Keratinocyte (primary cell): ENCODE results near the gene ZNF264. TPM values are rescaled to one million over a fixed set of nuclear protein-coding genes. Genes with fewer than 3 reads are reported as not detected.

Experiments
- DNase-seq: peaks from one replicate; pipeline ENCODE4 v3.0.0-alpha.2; 2011; ENCODE audit warnings: low read depth, missing footprints, low spot score
- FAIRE-seq: peaks from 2 replicates; lab custom pipeline; 2011; peaks lifted over from hg19 to GRCh38; lab: Jason Lieb, UNC
- H2AFZ ChIP-seq: 2 replicates; pipeline ENCODE4 v1.6.0; 2012; ENCODE audit warnings: low read length, control low read depth, inconsistent platforms; ENCODE audit not compliant: control insufficient read depth
- H3K27ac ChIP-seq: 2 replicates; pipeline ENCODE4 v1.5.1; 2011; ENCODE audit warnings: low read length; ENCODE audit not compliant: control insufficient read depth, insufficient read depth
- H3K27me3 ChIP-seq: 3 replicates; pipeline ENCODE4 v1.6.0; 2011; ENCODE audit warnings: low read length; ENCODE audit not compliant: control insufficient read depth, insufficient read depth; ENCODE audit errors: extremely low read depth
- H3K36me3 ChIP-seq, 2 experiments: 2 replicates in 1 of 2; 3 replicates in 1 of 2; pipeline ENCODE4 v1.5.1; 2011; ENCODE audit warnings: low read length in 2 of 2, mild to moderate bottlenecking in 1 of 2; ENCODE audit not compliant: control insufficient read depth in 2 of 2, insufficient read depth in 2 of 2; ENCODE audit errors: extremely low read depth in 1 of 2
- H3K4me1 ChIP-seq: 3 replicates; pipeline ENCODE4 v1.5.1; 2011; ENCODE audit warnings: low read length; ENCODE audit not compliant: control insufficient read depth, insufficient read depth; ENCODE audit errors: extremely low read depth
- H3K4me2 ChIP-seq: 3 replicates; pipeline ENCODE4 v1.6.0; 2011; ENCODE audit warnings: low read depth, low read length; ENCODE audit not compliant: control insufficient read depth, insufficient read depth; ENCODE audit errors: extremely low read depth
- H3K4me3 ChIP-seq, 3 experiments: fragments of 200-600 bp in 1 of 3; sonication (generic) in 1 of 3; 2 replicates in 2 of 3; 3 replicates in 1 of 3; pipeline ENCODE4 v1.5.1; 2011 to 2016; ENCODE audit warnings: low read length in 3 of 3, mild to moderate bottlenecking in 3 of 3, control low read depth in 2 of 3, inconsistent platforms in 1 of 3, low read depth in 1 of 3, mixed read lengths in 1 of 3, mixed run types in 1 of 3, moderate library complexity in 1 of 3; ENCODE audit not compliant: control insufficient read depth in 2 of 3, insufficient read depth in 2 of 3; ENCODE audit errors: extremely low read depth in 1 of 3
- H3K79me2 ChIP-seq: 2 replicates; pipeline ENCODE4 v1.6.0; 2012; ENCODE audit warnings: low read length; ENCODE audit not compliant: control insufficient read depth, insufficient read depth
- H3K9ac ChIP-seq: 3 replicates; pipeline ENCODE4 v1.6.0; 2011; ENCODE audit warnings: low read length; ENCODE audit not compliant: control insufficient read depth, insufficient read depth; ENCODE audit errors: extremely low read depth
- H3K9me1 ChIP-seq: 3 replicates; pipeline ENCODE4 v1.6.0; 2011; ENCODE audit warnings: low read length; ENCODE audit not compliant: control insufficient read depth, insufficient read depth; ENCODE audit errors: extremely low read depth
- H3K9me3 ChIP-seq: 2 replicates; pipeline ENCODE4 v1.5.1; 2012; ENCODE audit warnings: low read depth, low read length; ENCODE audit not compliant: control insufficient read depth
- H4K20me1 ChIP-seq: 3 replicates; pipeline ENCODE4 v1.6.0; 2011; ENCODE audit warnings: low read length; ENCODE audit not compliant: control insufficient read depth, insufficient read depth; ENCODE audit errors: extremely low read depth
- EZH2 ChIP-seq: IDR thresholded peaks from one replicate; pipeline ENCODE4 v1.6.1; 2012; ENCODE audit warnings: inconsistent platforms, mild to moderate bottlenecking, low read length, moderate library complexity
- dilution Hi-C: fragments of 300-500 bp; cut with MboI; formaldehyde crosslinking; loops from one replicate; pipeline ENCODE4 v1.7.0; 2020; ENCODE audit warnings: low sequenced_read_pairs; ENCODE audit not compliant: extremely low pct_ligation_motif_present
- polyA plus RNA-seq, 5 experiments: library from polyadenylated mRNA; depleted of rRNA in 3 of 5; stranded (reverse) in 3 of 5; stranded (forward) in 1 of 5; unstranded in 1 of 5; fragments of >200 nt; gene quantifications; 1 replicate in 1 of 5; 2 replicates in 3 of 5; 3 replicates in 1 of 5; pipeline versions ENCODE4 v1.2.1 to v1.2.3, GENCODE V29; 2011 to 2012; ENCODE audit warnings: missing spikeins in 2 of 5, low read depth in 1 of 5, low replicate concordance in 1 of 5
- TF ChIP-seq, protein P1 (sequence below), 3 experiments: IDR thresholded peaks in 1 of 3; conservative IDR thresholded peaks in 1 of 3; optimal IDR thresholded peaks in 1 of 3; 2 replicates in 2 of 3; 3 replicates in 1 of 3; pipeline versions ENCODE3 to v1.5.1; 2011; ENCODE audit warnings: low read length in 3 of 3, mild to moderate bottlenecking in 3 of 3, moderate library complexity in 2 of 3, control low read depth in 1 of 3, inconsistent platforms in 1 of 3; ENCODE audit not compliant: insufficient read depth in 2 of 3; ENCODE audit errors: extremely low read depth in 1 of 3

Gene ZNF264
- polyA plus RNA-seq, 1 donor (not counting 4 experiments of a cell fraction or from before 2014, with no cell fraction given), result 7.4 TPM

DNA sequence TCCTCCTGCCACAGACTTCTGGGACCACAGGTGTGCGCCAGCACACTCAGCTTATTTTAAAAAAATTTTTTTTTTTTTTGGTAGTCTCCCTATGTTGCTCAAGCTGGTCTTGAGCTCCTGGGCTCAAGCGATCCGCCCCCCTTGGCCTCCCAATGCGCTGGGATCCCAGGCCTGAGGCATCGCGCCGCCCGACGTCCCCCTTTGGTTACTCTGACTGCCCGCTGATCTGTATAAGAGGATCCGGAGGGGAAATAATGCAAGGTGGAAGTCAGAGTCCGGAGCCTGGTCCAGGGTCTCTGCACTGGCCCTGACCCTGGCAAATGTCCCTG, 48.6 kb downstream of the ZNF264 start:
- FAIRE-seq, result no peak

DNA sequence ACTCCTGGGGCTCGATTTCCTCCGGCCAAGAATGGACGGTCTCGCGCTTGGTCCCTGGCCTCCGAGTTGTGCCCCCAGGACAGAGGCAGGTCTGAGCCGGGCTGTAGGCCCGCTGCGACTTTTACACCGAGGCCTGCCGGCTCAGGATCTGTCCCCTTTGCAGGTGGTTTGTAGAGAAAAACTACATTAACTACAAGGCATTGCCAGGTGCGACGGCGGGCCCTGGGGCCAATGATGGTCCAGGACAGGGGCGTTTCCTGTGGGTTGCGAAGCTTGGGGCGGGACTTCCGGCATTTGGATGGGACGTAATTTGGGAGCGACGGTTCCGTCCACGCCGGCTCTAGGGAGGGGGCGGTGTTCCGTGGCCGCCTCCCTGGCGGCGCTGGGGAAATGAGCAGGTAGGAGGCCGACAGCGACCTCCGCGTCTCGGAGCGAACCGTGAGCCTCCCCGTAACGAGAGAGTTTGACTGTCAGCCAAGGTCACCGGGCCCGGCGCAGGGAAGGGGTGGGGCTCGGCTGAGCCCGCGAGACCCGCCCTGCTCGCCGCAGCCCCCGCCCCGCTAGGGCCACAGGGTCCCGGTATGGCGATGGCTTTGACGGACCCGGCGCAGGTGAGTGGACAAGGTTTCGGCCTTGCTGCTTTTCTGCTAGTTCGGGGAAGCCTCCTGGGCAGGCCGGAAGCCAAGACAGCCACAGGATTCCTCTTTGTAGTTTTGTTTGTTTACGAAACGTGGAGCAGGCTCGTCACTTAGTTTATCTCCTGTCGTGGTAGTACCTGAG, 49.2 kb downstream of the ZNF264 start, which contains the start of gene ZNF805:
Gene ZNF805 (plus strand): TSS at position 322 of the 780 bp plus-strand sequence. CDS start 260 bp downstream, at position 582.
- peak; percentile 82 for FAIRE-seq
- dilution Hi-C loops, result no loop called here
- H3K9me3 ChIP-seq, result no peaks in the 10 kb centered on the region

More for the DNA sequence above, 48.6 kb downstream of the ZNF264 start:
- Histone ChIP-seq H3K36me3 (peaks cover 4 to 6% of the 10 kb centered on the region in 2 experiments), H3K27ac (peak overlapping the region; percentile 95), H3K9me3 (no peaks in the 10 kb centered on the region), H3K9me1 (no peaks in the 10 kb centered on the region), H3K4me3 (peak overlapping the region; percentile 90 to 98 (median 96)), H2AFZ (peak overlapping the region; percentile 99), H3K27me3 (no peaks in the 10 kb centered on the region), H3K4me2 (peak overlapping the region; percentile 99), H3K9ac (peak overlapping the region; percentile 98), H3K79me2 (peaks cover 34% of the 10 kb centered on the region), H3K4me1 (peaks cover 10% of the 10 kb centered on the region), H4K20me1 (no peaks in the 10 kb centered on the region)
- dilution Hi-C loops, result no loop called here
- TF ChIP-seq, protein P1, sequence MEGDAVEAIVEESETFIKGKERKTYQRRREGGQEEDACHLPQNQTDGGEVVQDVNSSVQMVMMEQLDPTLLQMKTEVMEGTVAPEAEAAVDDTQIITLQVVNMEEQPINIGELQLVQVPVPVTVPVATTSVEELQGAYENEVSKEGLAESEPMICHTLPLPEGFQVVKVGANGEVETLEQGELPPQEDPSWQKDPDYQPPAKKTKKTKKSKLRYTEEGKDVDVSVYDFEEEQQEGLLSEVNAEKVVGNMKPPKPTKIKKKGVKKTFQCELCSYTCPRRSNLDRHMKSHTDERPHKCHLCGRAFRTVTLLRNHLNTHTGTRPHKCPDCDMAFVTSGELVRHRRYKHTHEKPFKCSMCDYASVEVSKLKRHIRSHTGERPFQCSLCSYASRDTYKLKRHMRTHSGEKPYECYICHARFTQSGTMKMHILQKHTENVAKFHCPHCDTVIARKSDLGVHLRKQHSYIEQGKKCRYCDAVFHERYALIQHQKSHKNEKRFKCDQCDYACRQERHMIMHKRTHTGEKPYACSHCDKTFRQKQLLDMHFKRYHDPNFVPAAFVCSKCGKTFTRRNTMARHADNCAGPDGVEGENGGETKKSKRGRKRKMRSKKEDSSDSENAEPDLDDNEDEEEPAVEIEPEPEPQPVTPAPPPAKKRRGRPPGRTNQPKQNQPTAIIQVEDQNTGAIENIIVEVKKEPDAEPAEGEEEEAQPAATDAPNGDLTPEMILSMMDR (optimal IDR thresholded peaks at IDR 0.05 in 1 of 3, IDR thresholded peaks at IDR 0.05 in 1 of 3, conservative IDR thresholded peaks at IDR 0.05 in 1 of 3; ENCODE audit: extremely low read depth in 1 of 3, insufficient read depth in 2 of 3, low read length in 3 of 3), result no peak
- TF ChIP-seq EZH2, result no peak
- no peak for DNase-seq

More for the DNA sequence above, 49.2 kb downstream of the ZNF264 start, which contains the start of gene ZNF805:
- no peaks in the 10 kb centered on the region for H3K27me3 ChIP-seq
- H3K79me2 ChIP-seq, result peaks cover 34% of the 10 kb centered on the region
- no peak for TF ChIP-seq EZH2
- TF ChIP-seq, protein P1 (optimal IDR thresholded peaks at IDR 0.05 in 1 of 3, IDR thresholded peaks at IDR 0.05 in 1 of 3, conservative IDR thresholded peaks at IDR 0.05 in 1 of 3; ENCODE audit: extremely low read depth in 1 of 3, insufficient read depth in 2 of 3, low read length in 3 of 3), result peak in 1 of 3 experiments; percentile 7
- peak within 1 kb of the TSS; percentile 98 for H3K9ac ChIP-seq
- H3K4me3 ChIP-seq, result peak within 1 kb of the TSS; percentile 90 to 98 (median 96)
- peak within 1 kb of the TSS; percentile 99 for H3K4me2 ChIP-seq
- peak; percentile 48 for DNase-seq
- H2AFZ ChIP-seq, result peak within 1 kb of the TSS; percentile 99
- no peaks in the 10 kb centered on the region for H4K20me1 ChIP-seq
- peak within 1 kb of the TSS; percentile 95 for H3K27ac ChIP-seq
- H3K9me1 ChIP-seq, result no peaks in the 10 kb centered on the region
- peaks cover 4 to 8% of the 10 kb centered on the region in 2 experiments for H3K36me3 ChIP-seq
- peaks cover 10% of the 10 kb centered on the region for H3K4me1 ChIP-seq
